GM12878 (cell line): ENCODE data around the gene GALNT16. TPM values are rescaled to one million over a fixed set of nuclear protein-coding genes. Genes with fewer than 3 reads are reported as not detected.

Experiments used
- ATAC-seq: fragments of 200-7000 bp; cut with Tn5 transposase; 3 replicates; pipeline ENCODE4 v1.9.1; 2020; ENCODE audit warnings: mild to moderate bottlenecking, moderate library complexity
- BruUV-seq: library from RNA; stranded (reverse); fragments of 400-500 nt; replicated peaks from 2 replicates; lab custom pipeline; 2021; lab: Mats Ljungman, UMichigan
- CTCF ChIA-PET: fragments of 300-600 bp; sonication (Branson Sonifier 250); formaldehyde crosslinking; extraction: SDS; loops from one replicate; lab custom pipeline; 2021; ENCODE audit warnings: inconsistent platforms; lab: Yijun Ruan, JAX
- POLR2A ChIA-PET: fragments of 350-600 bp; formaldehyde crosslinking; extraction: SDS; loops from one replicate; lab custom pipeline; 2021; ENCODE audit warnings: inconsistent platforms; lab: Charles Lee
- RAD21 ChIA-PET: fragments of 300-600 bp; sonication (Branson Sonifier 250); formaldehyde crosslinking; loops from one replicate; lab custom pipeline; 2023; ENCODE audit warnings: antibody characterized with exemption; ENCODE audit not compliant: unreplicated experiment; lab: Charles Lee
- SMC1A ChIA-PET: fragments of 300-600 bp; sonication (Branson Sonifier 250); formaldehyde crosslinking; loops from one replicate; lab custom pipeline; 2023; ENCODE audit not compliant: unreplicated experiment, uncharacterized antibody; lab: Charles Lee
- DNase-seq: peaks from one replicate; pipeline ENCODE4 v3.0.0-alpha.2; 2011; ENCODE audit warnings: low read depth, low spot score
- FAIRE-seq: peaks from 3 replicates; lab custom pipeline; 2011; peaks lifted over from hg19 to GRCh38; lab: Jason Lieb, UNC
- H2AFZ ChIP-seq: 2 replicates; pipeline ENCODE4 v1.6.0; 2011; ENCODE audit warnings: low read depth, low read length, control low read depth; ENCODE audit not compliant: control insufficient read depth
- H3K27ac ChIP-seq: 2 replicates; pipeline ENCODE4 v1.5.1; 2011; ENCODE audit warnings: control low read depth; ENCODE audit not compliant: control insufficient read depth, insufficient read depth
- H3K27me3 ChIP-seq, 2 experiments: replicated peaks in 1 of 2; 2 replicates each; pipeline versions ENCODE4 v1.6.0 to v1.6.1; 2011; ENCODE audit warnings: low read length in 1 of 2; ENCODE audit not compliant: control insufficient read depth in 2 of 2, insufficient read depth in 2 of 2
- H3K36me3 ChIP-seq, 2 experiments: 2 replicates each; pipeline ENCODE4 v1.5.1; 2011; ENCODE audit warnings: low read length in 1 of 2; ENCODE audit not compliant: control insufficient read depth in 2 of 2, insufficient read depth in 2 of 2
- H3K4me1 ChIP-seq: 2 replicates; pipeline ENCODE4 v1.6.1; 2011; ENCODE audit warnings: mild to moderate bottlenecking, low read length, moderate library complexity, mixed read lengths; ENCODE audit not compliant: control insufficient read depth, insufficient read depth
- H3K4me2 ChIP-seq: 2 replicates; pipeline ENCODE4 v1.6.0; 2011; ENCODE audit warnings: control low read depth; ENCODE audit not compliant: control insufficient read depth, insufficient read depth
- H3K4me3 ChIP-seq: fragments of 200-600 bp; sonication (generic); 2 replicates; pipeline ENCODE4 v1.5.1; 2016
- H3K79me2 ChIP-seq: 2 replicates; pipeline ENCODE4 v1.6.0; 2011; ENCODE audit warnings: low read length; ENCODE audit not compliant: control insufficient read depth, insufficient read depth
- H3K9ac ChIP-seq: 2 replicates; pipeline ENCODE4 v1.8.0; 2011; ENCODE audit warnings: low read length, control low read depth, mixed read lengths; ENCODE audit not compliant: control insufficient read depth, insufficient read depth
- H3K9me3 ChIP-seq: replicated peaks from 3 replicates; pipeline ENCODE4 v1.5.1; 2011; ENCODE audit warnings: mild to moderate bottlenecking, low read length; ENCODE audit not compliant: control insufficient read depth, insufficient read depth
- H4K20me1 ChIP-seq: 2 replicates; pipeline ENCODE4 v1.6.0; 2011; ENCODE audit not compliant: control insufficient read depth, insufficient read depth
- ASH2L ChIP-seq: fragments of 300-600, 200-600 bp; sonication (generic); IDR thresholded peaks from 2 replicates; pipeline ENCODE4 v1.6.1; 2017; ENCODE audit warnings: low read depth, mild to moderate bottlenecking, borderline replicate concordance
- BMI1 ChIP-seq: fragments of 450-650 bp; IDR thresholded peaks from 2 replicates; pipeline ENCODE4 v1.6.1; 2016; ENCODE audit warnings: mild to moderate bottlenecking, moderate library complexity, borderline replicate concordance
- CBX3 ChIP-seq: fragments of 200-600 bp; sonication (generic); IDR thresholded peaks from 2 replicates; pipeline ENCODE4 v1.6.1; 2016; ENCODE audit warnings: low read depth, borderline replicate concordance
- CEBPB ChIP-seq, 2 experiments: fragments of 150-350 bp in 1 of 2; IDR thresholded peaks; 2 replicates each; pipeline ENCODE4 v1.6.1; 2012 to 2014; ENCODE audit warnings: low read depth in 2 of 2, low read length in 2 of 2, borderline replicate concordance in 1 of 2, inconsistent platforms in 1 of 2
- CHD1 ChIP-seq: IDR thresholded peaks from 2 replicates; pipeline ENCODE4 v1.6.1; 2012; ENCODE audit warnings: low read depth, low read length, improper control_type of control experiment
- FOS ChIP-seq: IDR thresholded peaks from 3 replicates; pipeline ENCODE4 v1.6.1; 2011; ENCODE audit warnings: borderline replicate concordance; ENCODE audit not compliant: insufficient read length; ENCODE audit errors: extremely low read depth
- IKZF2 ChIP-seq, 2 experiments: fragments of 450-650 bp; IDR thresholded peaks; 2 replicates each; pipeline ENCODE4 v1.6.1; 2017; ENCODE audit warnings: mild to moderate bottlenecking in 2 of 2, moderate library complexity in 2 of 2
- NFYB ChIP-seq: IDR thresholded peaks from 2 replicates; pipeline ENCODE4 v1.6.1; 2011; ENCODE audit warnings: low read depth, mild to moderate bottlenecking, low read length, improper control_type of control experiment, moderate library complexity; ENCODE audit not compliant: insufficient read depth
- NR2C2 ChIP-seq: IDR thresholded peaks from 2 replicates; pipeline ENCODE4 v1.6.1; 2011; ENCODE audit warnings: borderline replicate concordance, low read depth; ENCODE audit not compliant: control insufficient read depth, insufficient read length
- RUNX3 ChIP-seq: IDR thresholded peaks from 2 replicates; pipeline ENCODE4 v1.6.1; 2012; ENCODE audit warnings: low read length, inconsistent platforms
- SMC3 ChIP-seq: IDR thresholded peaks from 2 replicates; pipeline ENCODE4 v1.6.1; 2011; ENCODE audit warnings: low read length, improper control_type of control experiment, borderline replicate concordance
- STAT3 ChIP-seq: IDR thresholded peaks from 2 replicates; pipeline ENCODE4 v1.6.1; 2011; ENCODE audit warnings: low read depth, low read length, improper control_type of control experiment
- TCF12 ChIP-seq: IDR thresholded peaks from 2 replicates; pipeline ENCODE4 v1.6.1; 2011; ENCODE audit warnings: low read depth, mild to moderate bottlenecking, low read length
- ZNF687 ChIP-seq: fragments of 450-650 bp; IDR thresholded peaks from 2 replicates; pipeline ENCODE4 v1.6.1; 2017; ENCODE audit warnings: mild to moderate bottlenecking, moderate library complexity
- WGBS: methylation state at CpG from one replicate; pipeline ENCODE4 v1.1.6; 2016; ENCODE audit warnings: low lambda C conversion rate; ENCODE audit not compliant: insufficient replicate concordance, insufficient coverage; ENCODE audit errors: missing lambda C conversion rate; 5-methylcytosine and 5-hydroxymethylcytosine counted together
- in situ Hi-C: fragments of 300-500 bp; cut with MboI; formaldehyde crosslinking; loops from 9 replicates; pipeline ENCODE4 v1.14.3; 2018; ENCODE audit warnings: mixed read lengths
- intact Hi-C: fragments of 100-400 bp; cut with micrococcal nuclease; formaldehyde crosslinking; loops from one replicate; pipeline ENCODE4 v1.14.2; 2022; ENCODE audit not compliant: unreplicated experiment
- polyA plus RNA-seq, 11 experiments: library from polyadenylated mRNA; depleted of rRNA in 4 of 11; unstranded in 6 of 11; stranded (reverse) in 5 of 11; fragments of >200 nt; fragmentation: Nextera tagmentation in 4 of 11; fragmentation: Illumina TruSeq in 1 of 11; extraction: Ambion mirVana in 4 of 11; extraction: Trizol in 1 of 11; gene quantifications; 1 replicate in 1 of 11; 2 replicates in 10 of 11; pipeline versions ENCODE4 v1.2.1 to v1.2.3, GENCODE V29; 2011 to 2016; ENCODE audit warnings: inconsistent platforms in 2 of 11, missing spikeins in 2 of 11, low read depth in 1 of 11
- total RNA-seq, 4 experiments: library from RNA; depleted of rRNA in 3 of 4; stranded (reverse); fragments of >200 nt in 3 of 4; fragmentation: Illumina TruSeq in 1 of 4; extraction: Trizol in 1 of 4; gene quantifications; 2 replicates each; pipeline versions ENCODE4 v1.2.1 to v1.2.3, GENCODE V29; 2013 to 2021

The GALNT16 gene
- total and polyA plus RNA-seq, 10 of the 15 experiments (the other 5 are each of a cell fraction or from before 2014, with no cell fraction given): under 0.01 to 0.08 (median 0.03) TPM; not detected in 3

GRCh38 chr14:69288956-69289705, 29.2 kb downstream of the GALNT16 start (continued):
- TF ChIP-seq STAT3 (no peak), FOS (no peak), CBX3 (no peak)
- TF ChIP-seq, all 136 proteins: peak for 0

GRCh38 chr14:69289811-69290520, 30.0 kb downstream of the GALNT16 start:
- FAIRE-seq (no peak), ATAC-seq (no peak), DNase-seq (no peak)
- TF ChIP-seq BMI1 (no peak), NR2C2 (no peak), TCF12 (no peak), RUNX3 (no peak), CEBPB (IDR thresholded peaks at IDR 0.05; ENCODE audit: borderline replicate concordance in 1 of 2, low read depth in 2 of 2, low read length in 2 of 2) (no peak), SMC3 (no peak), CHD1 (no peak), NFYB (no peak), ZNF687 (no peak), IKZF2 (IDR thresholded peaks at IDR 0.05) (no peak), ASH2L (no peak)
- Histone ChIP-seq H3K27ac (no peak overlapping the region), H3K9me3 (no peaks in the 10 kb centered on the region), H3K4me2 (no peak overlapping the region), H3K27me3 (no peaks in the 10 kb centered on the region), H3K79me2 (no peaks in the 10 kb centered on the region), H3K4me3 (no peak overlapping the region), H3K4me1 (no peaks in the 10 kb centered on the region), H4K20me1 (no peaks in the 10 kb centered on the region), H3K9ac (no peak overlapping the region), H2AFZ (no peak overlapping the region), H3K36me3 (no peaks in the 10 kb centered on the region)
- in situ Hi-C loops (no loop called here), intact Hi-C loops (no loop called here)
- SMC1A ChIA-PET: no interaction called here
- CTCF ChIA-PET: interaction anchor here (1.0 kb wide), 1 partner anchor 13 kb away, joined by 4 read pairs; no protein-coding TSS in a partner anchor
- RAD21 ChIA-PET: no interaction called here
- BruUV-seq: no TSS peak
- WGBS: 65% methylated on average over 13 of the region's 13 CpGs
- POLR2A ChIA-PET: no interaction called here
